GM19395 (cell line): ENCODE measurements around the gene EZH1.
"Not testable (repeated sequence)": the region's sequence is repeated elsewhere in the genome, so short reads cannot be mapped to it uniquely, and the experiment has no call there.

Experiments
- ATAC-seq: cut with Tn5 transposase; IDR thresholded peaks from one replicate; pipeline ENCODE4 v1.9.1; 2021; ENCODE audit warnings: mild to moderate bottlenecking, moderate library complexity; ENCODE audit not compliant: unreplicated experiment

The EZH1 gene

GRCh38 chr17:42673266-42673884, 71.5 kb downstream of the EZH1 start:
- ATAC-seq = no peak

DNA sequence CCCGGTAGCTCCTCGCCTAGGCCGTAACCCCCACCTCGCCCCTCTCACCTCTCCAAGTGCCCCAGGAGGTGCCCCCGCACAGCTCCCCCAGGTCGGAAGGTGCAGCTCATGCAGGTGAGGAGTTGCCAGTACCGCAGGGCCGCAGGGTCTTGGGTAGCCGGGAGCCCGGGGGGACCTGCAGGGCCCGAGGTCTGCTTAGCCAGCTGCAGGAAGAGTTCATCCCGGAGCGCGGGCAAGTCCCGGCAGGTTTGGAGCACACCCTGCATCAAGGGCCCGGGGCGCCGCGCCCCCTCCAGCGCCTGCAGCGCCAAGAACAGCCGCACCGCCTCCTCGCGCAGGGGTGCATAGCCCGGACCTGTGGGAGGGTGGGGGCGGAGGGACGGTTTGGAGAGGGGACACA, 72.8 kb downstream of the EZH1 start:
- ATAC-seq = no peak

DNA sequence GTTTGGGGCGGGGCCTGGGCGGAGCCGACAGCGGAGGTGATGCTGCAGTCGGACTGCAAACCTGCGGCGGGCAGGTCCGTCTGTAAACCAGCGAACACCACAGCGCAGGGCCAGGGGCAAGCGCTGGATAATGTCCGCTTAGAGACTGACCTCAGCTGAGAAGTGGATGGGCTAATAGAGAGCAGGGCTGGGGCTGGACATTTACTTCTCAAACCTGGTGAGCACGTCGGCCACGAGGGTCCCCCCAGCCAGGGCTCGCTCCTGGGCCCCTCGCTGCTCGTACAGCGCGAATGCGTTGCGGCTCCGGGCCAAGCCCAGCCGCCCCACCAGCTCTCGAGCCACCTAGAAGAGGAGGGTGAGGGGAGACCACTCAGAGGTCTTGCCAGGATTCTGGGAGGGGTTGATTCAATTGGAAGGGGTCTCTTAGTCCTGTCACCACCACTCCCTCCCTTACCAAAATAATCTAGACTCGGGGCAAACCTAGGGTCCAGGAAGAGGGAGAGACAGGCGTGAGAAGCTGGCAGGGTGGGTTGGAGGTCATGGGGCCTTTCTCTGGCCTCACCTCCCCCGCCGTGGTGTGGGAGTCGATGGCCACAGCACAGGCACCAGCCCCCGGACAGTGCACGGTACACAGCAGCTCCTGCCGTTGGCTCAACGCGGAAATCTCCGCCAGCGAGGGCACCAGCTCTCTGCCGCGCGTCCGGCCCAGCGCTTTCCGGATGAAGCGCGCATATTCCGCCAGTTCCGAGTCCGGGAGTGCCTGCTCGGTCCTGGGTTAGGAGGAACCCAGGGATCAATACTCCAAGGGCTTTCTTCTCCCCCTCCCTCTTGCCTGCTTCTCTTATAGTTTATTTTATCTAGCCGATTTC, 73.8 kb downstream of the EZH1 start:
- ATAC-seq = no peak

- no peak for ATAC-seq
These were observed 74.7 kb downstream of the EZH1 start for GRCh38 chr17:42669977-42670788.

DNA sequence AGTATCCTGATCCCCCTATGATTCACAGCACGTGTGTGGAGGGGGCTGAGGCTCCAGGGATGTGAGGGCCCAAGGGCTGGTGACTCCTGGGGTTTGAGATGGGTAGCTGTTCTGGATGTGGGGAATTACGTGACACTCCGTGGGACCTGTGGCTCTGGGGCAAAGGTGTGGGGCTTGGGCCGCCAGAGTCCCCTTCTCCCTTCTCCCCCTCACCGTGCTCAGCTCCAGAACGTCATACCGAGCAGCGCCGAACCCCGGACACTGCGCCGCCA, 75.2 kb downstream of the EZH1 start:
- no peak for ATAC-seq

GRCh38 chr17:42667088-42667951, 77.5 kb downstream of the EZH1 start:
- ATAC-seq = no peak

GRCh38 chr17:42666126-42666525, 78.7 kb downstream of the EZH1 start:
- not testable (repeated sequence) for ATAC-seq

- ATAC-seq = no peak
These were observed 79.2 kb downstream of the EZH1 start for GRCh38 chr17:42665581-42666001.

GRCh38 chr17:42660692-42661345, 84.0 kb downstream of the EZH1 start:
- ATAC-seq = no peak

- not testable (repeated sequence) for ATAC-seq
These were observed 84.9 kb downstream of the EZH1 start for GRCh38 chr17:42659932-42660274.

- no peak for ATAC-seq
These were observed 85.5 kb downstream of the EZH1 start, which contains the start of gene TUBG2 for GRCh38 chr17:42659079-42659931. Gene TUBG2 (plus strand): TSS chr17:42659284. CDS start chr17:42659504, 220 bp downstream.

GRCh38 chr17:42657824-42658588, 86.8 kb downstream of the EZH1 start:
- no peak for ATAC-seq

DNA sequence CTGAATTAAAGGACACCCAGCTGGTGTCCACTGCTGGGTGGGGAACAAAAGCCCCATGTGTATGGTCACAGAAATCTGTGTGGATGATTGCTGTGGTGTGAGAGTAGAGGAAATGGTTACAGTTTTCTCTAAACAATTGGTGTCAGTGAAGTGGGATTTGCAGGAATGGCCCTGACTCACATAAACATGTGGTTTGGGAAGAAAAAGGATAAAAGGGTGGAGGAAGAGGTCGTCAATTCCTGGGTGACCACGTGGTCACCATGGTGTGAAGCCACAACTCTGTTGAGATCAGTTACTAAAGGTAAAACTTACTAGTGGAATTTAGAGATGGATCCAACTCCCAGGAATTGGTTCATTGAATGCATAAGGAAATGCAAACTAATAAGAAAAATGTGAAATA, 89.3 kb downstream of the EZH1 start:
- ATAC-seq = no peak

GRCh38 chr17:42653179-42654124, 91.4 kb downstream of the EZH1 start:
- no peak for ATAC-seq

DNA sequence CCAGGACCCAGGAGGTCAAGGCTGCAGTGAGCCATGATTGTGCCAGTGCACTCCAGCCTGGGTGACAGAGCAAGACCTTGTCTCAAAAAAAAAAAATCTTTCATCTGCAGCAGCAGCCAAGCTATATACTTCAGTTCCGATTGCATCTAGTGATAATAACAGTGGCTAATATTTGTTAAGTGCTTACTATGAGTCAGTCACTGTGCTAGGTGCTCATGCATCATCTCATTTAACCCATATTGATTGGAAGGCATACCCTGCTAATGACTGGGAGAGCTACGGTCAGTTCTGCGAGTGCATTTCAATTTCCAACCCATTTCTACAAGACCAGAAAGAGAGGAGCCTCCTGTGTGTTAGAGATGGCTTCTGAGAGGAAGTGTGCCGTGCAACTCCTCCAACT, 93.4 kb downstream of the EZH1 start:
- no peak for ATAC-seq
